NB4 (cell line): Measurements from ENCODE around the gene KDM4B.
A peak's percentile ranks its signal among the peaks of the same experiment; 100 is the strongest.

Experiments
- MYC ChIP-seq: IDR thresholded peaks from 2 replicates; pipeline ENCODE4 v1.6.1; 2011; ENCODE audit warnings: low read depth, low read length
- POLR2A ChIP-seq: IDR thresholded peaks from 2 replicates; pipeline ENCODE4 v1.6.1; 2011; ENCODE audit warnings: mild to moderate bottlenecking; ENCODE audit not compliant: insufficient read length; ENCODE audit errors: extremely low read depth
- TF ChIP-seq, protein P1 (sequence below): IDR thresholded peaks from one replicate; pipeline ENCODE4 v1.5.1; 2012; ENCODE audit warnings: low read depth, low read length
- TF ChIP-seq, protein P2 (sequence below): IDR thresholded peaks from 2 replicates; pipeline ENCODE4 v1.6.1; 2011; ENCODE audit warnings: low read depth, low read length

- TF ChIP-seq, protein P1, sequence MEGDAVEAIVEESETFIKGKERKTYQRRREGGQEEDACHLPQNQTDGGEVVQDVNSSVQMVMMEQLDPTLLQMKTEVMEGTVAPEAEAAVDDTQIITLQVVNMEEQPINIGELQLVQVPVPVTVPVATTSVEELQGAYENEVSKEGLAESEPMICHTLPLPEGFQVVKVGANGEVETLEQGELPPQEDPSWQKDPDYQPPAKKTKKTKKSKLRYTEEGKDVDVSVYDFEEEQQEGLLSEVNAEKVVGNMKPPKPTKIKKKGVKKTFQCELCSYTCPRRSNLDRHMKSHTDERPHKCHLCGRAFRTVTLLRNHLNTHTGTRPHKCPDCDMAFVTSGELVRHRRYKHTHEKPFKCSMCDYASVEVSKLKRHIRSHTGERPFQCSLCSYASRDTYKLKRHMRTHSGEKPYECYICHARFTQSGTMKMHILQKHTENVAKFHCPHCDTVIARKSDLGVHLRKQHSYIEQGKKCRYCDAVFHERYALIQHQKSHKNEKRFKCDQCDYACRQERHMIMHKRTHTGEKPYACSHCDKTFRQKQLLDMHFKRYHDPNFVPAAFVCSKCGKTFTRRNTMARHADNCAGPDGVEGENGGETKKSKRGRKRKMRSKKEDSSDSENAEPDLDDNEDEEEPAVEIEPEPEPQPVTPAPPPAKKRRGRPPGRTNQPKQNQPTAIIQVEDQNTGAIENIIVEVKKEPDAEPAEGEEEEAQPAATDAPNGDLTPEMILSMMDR: no peak
- TF ChIP-seq POLR2A: no peak
- TF ChIP-seq, protein P2, sequence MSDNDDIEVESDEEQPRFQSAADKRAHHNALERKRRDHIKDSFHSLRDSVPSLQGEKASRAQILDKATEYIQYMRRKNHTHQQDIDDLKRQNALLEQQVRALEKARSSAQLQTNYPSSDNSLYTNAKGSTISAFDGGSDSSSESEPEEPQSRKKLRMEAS: peak; percentile 56; the same call in 1 of the 2 replicates
- no peak for TF ChIP-seq MYC
These were observed 72.4 kb downstream of the KDM4B start for GRCh38 chr19:5041168-5041912.
